Measurements from ENCODE around the gene CES1.

Gene CES1

GRCh38 chr16:55775857-55776256 lies 57.0 kb downstream of the CES1 start:
- no peak for TF ChIP-seq EZH2phosphoT487 (conservative IDR thresholded peaks at IDR 0.05; ENCODE audit: low read length)
- TF ChIP-seq, protein P1, sequence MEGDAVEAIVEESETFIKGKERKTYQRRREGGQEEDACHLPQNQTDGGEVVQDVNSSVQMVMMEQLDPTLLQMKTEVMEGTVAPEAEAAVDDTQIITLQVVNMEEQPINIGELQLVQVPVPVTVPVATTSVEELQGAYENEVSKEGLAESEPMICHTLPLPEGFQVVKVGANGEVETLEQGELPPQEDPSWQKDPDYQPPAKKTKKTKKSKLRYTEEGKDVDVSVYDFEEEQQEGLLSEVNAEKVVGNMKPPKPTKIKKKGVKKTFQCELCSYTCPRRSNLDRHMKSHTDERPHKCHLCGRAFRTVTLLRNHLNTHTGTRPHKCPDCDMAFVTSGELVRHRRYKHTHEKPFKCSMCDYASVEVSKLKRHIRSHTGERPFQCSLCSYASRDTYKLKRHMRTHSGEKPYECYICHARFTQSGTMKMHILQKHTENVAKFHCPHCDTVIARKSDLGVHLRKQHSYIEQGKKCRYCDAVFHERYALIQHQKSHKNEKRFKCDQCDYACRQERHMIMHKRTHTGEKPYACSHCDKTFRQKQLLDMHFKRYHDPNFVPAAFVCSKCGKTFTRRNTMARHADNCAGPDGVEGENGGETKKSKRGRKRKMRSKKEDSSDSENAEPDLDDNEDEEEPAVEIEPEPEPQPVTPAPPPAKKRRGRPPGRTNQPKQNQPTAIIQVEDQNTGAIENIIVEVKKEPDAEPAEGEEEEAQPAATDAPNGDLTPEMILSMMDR (IDR thresholded peaks at IDR 0.05; ENCODE audit: insufficient read depth, low read length, poor library complexity, severe bottlenecking): no peak
- Histone ChIP-seq H3K4me2 (ENCODE audit: low read depth, low read length, poor library complexity, severe bottlenecking) (no peak overlapping the region), H3K9me2 (replicated peaks; ENCODE audit: insufficient read depth, low read length) (no peaks in the 10 kb centered on the region), H3K4me3 (ENCODE audit: insufficient read depth, low read length, poor library complexity, severe bottlenecking) (no peak overlapping the region), H3K79me2 (ENCODE audit: insufficient read depth, low read length) (no peaks in the 10 kb centered on the region), H4K20me1 (ENCODE audit: low read depth, low read length) (no peaks in the 10 kb centered on the region), H3K36me3 (ENCODE audit: low read length) (no peaks in the 10 kb centered on the region), H2AFZ (ENCODE audit: low read depth, low read length, severe bottlenecking) (no peak overlapping the region), H3K9me3 (ENCODE audit: insufficient read depth, low read length) (no peaks in the 10 kb centered on the region), H3K27me3 (ENCODE audit: low read length) (no peaks in the 10 kb centered on the region), H3K27ac (ENCODE audit: low read depth, low read length) (no peak overlapping the region), H3K9ac (ENCODE audit: low read length) (no peak overlapping the region), H3F3A (ENCODE audit: insufficient read depth) (no peaks in the 10 kb centered on the region)

DNA sequence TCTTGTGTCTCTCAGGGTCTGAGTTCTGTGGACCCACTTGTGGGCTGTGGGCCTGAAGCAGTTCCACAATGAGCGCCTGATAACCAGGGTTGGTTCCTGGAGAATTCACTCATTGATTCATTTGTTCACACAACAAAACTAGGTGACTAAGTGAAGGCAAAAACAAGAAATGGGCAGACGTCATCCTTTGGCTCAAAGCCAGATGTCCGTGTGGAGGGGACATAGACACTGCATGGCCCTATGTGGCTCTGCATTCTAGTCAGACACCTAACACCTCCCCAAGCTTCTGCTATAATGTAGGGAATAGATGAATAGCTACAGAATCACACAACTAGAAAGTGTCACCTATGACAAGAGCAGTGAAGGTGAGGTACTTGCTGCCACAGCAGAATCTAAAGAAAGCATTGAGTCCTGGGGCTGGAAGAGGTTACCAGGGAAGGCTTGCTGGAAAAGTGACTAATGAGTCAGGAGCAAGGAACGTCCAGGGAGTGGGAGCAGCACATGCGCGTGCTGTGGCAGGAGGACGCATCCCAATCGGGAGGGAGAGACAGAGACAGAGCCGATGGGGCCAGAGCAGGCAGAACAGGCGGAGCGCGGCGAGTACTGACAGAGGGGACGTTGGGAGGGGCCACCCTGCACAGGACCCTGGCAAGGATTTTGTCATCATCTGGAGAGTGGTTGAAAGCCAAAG lies 58.9 kb downstream of the CES1 start:
- Histone ChIP-seq H3K27ac (ENCODE audit: low read depth, low read length) (no peak overlapping the region), H3K79me2 (ENCODE audit: insufficient read depth, low read length) (no peaks in the 10 kb centered on the region), H3K27me3 (ENCODE audit: low read length) (no peaks in the 10 kb centered on the region), H3K9me2 (replicated peaks; ENCODE audit: insufficient read depth, low read length) (no peaks in the 10 kb centered on the region), H3K36me3 (ENCODE audit: low read length) (no peaks in the 10 kb centered on the region), H3K9me3 (ENCODE audit: insufficient read depth, low read length) (no peaks in the 10 kb centered on the region), H3K4me2 (ENCODE audit: low read depth, low read length, poor library complexity, severe bottlenecking) (no peak overlapping the region), H3K4me3 (ENCODE audit: insufficient read depth, low read length, poor library complexity, severe bottlenecking) (no peak overlapping the region), H2AFZ (ENCODE audit: low read depth, low read length, severe bottlenecking) (no peak overlapping the region), H4K20me1 (ENCODE audit: low read depth, low read length) (no peaks in the 10 kb centered on the region), H3F3A (ENCODE audit: insufficient read depth) (no peaks in the 10 kb centered on the region), H3K9ac (ENCODE audit: low read length) (no peak overlapping the region)
- TF ChIP-seq, protein P1 (IDR thresholded peaks at IDR 0.05; ENCODE audit: insufficient read depth, low read length, poor library complexity, severe bottlenecking): no peak
- TF ChIP-seq EZH2phosphoT487 (conservative IDR thresholded peaks at IDR 0.05; ENCODE audit: low read length): no peak

DNA sequence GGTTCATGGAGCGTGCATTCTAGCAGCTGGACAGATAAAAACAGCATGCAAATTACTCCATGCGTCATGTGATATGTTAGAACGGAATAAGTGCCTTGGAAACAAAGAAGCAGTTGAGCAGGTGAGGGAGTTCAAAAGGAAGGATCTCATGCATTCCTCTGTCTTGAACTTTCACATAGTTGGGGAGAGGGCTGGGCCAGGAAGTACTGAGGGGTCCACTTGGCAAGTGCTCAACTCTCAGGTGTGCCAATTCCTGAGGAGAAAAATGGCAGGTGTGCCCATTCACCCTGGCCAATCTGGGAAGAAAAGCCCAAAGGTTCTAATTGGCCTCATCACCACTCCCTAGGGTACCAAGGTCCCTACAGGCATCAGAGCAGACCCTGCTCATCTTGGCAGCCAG lies 67.7 kb downstream of the CES1 start:
- Histone ChIP-seq H3K4me3 (ENCODE audit: insufficient read depth, low read length, poor library complexity, severe bottlenecking) (no peak overlapping the region), H3K4me2 (ENCODE audit: low read depth, low read length, poor library complexity, severe bottlenecking) (no peak overlapping the region), H3K27me3 (ENCODE audit: low read length) (no peaks in the 10 kb centered on the region), H3K27ac (ENCODE audit: low read depth, low read length) (no peak overlapping the region), H3K36me3 (ENCODE audit: low read length) (no peaks in the 10 kb centered on the region), H3K9ac (ENCODE audit: low read length) (no peak overlapping the region), H4K20me1 (ENCODE audit: low read depth, low read length) (no peaks in the 10 kb centered on the region), H3K9me3 (ENCODE audit: insufficient read depth, low read length) (no peaks in the 10 kb centered on the region), H3F3A (ENCODE audit: insufficient read depth) (no peaks in the 10 kb centered on the region), H3K79me2 (ENCODE audit: insufficient read depth, low read length) (no peaks in the 10 kb centered on the region), H3K9me2 (replicated peaks; ENCODE audit: insufficient read depth, low read length) (no peaks in the 10 kb centered on the region), H2AFZ (ENCODE audit: low read depth, low read length, severe bottlenecking) (no peak overlapping the region)
- TF ChIP-seq, protein P1 (IDR thresholded peaks at IDR 0.05; ENCODE audit: insufficient read depth, low read length, poor library complexity, severe bottlenecking): no peak
- TF ChIP-seq EZH2phosphoT487 (conservative IDR thresholded peaks at IDR 0.05; ENCODE audit: low read length): no peak
